HCT116 (cell line): ENCODE data around the gene MBP.

Experiments
- CEBPB ChIP-seq: IDR thresholded peaks from 2 replicates; pipeline ENCODE4 v1.6.1; 2012; ENCODE audit warnings: low read depth
- EGR1 ChIP-seq: IDR thresholded peaks from 2 replicates; pipeline ENCODE4 v1.6.1; 2012; ENCODE audit warnings: low read depth
- SRF ChIP-seq: IDR thresholded peaks from 2 replicates; pipeline ENCODE4 v1.6.1; 2012; ENCODE audit warnings: low read depth
- YY1 ChIP-seq: IDR thresholded peaks from 2 replicates; pipeline ENCODE4 v1.6.1; 2011; ENCODE audit warnings: low read length, low read depth, moderate library complexity, mild to moderate bottlenecking; ENCODE audit not compliant: insufficient replicate concordance; ENCODE audit errors: extremely low read depth
- TF ChIP-seq, protein P1 (sequence below), 3 experiments: fragments of 200-600 bp in 1 of 3; sonication (generic) in 1 of 3; IDR thresholded peaks in 2 of 3; conservative IDR thresholded peaks in 1 of 3; 2 replicates each; pipeline ENCODE4 v1.5.1; 2012 to 2017; ENCODE audit warnings: low read depth in 2 of 3, low read length in 2 of 3, antibody characterized with exemption in 1 of 3, borderline replicate concordance in 1 of 3, control low read depth in 1 of 3, mild to moderate bottlenecking in 1 of 3, mixed read lengths in 1 of 3, mixed run types in 1 of 3, moderate library complexity in 1 of 3; ENCODE audit not compliant: insufficient read depth in 1 of 3

DNA sequence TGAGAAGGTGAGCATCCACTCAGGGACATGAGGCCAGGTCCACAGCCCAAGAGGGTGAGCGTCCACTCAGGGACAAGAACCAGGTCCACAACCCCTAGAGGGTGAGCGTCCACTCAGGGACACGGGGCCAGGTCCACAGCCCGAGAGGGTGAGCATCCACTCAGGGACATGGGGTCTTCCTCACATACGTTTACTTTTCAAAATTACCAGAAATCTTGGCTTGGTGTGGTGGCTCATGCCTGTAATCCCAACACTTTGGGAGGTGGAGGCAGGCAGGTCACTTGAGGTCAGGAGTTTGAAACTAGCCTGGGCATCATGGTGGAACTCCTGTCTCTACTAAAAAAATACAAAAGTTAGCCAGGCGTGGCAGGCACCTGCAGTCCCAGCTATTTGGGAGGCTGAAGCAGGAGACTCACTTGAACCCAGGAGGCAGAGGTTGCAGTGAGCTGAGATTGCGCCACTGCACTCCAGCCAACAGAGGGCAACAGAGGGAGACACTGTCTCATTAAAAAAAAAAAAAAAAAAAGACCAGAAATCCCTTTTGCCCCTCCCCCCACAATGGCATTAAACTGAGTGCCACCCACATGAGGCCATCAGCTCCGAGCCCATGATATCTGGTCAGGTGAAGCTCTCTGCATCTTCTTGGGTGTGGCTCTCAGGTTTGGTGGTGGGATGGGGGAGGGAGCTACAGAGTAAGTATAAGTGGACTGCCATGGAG is 9.0 kb upstream of the MBP start:
- TF ChIP-seq, protein P1, sequence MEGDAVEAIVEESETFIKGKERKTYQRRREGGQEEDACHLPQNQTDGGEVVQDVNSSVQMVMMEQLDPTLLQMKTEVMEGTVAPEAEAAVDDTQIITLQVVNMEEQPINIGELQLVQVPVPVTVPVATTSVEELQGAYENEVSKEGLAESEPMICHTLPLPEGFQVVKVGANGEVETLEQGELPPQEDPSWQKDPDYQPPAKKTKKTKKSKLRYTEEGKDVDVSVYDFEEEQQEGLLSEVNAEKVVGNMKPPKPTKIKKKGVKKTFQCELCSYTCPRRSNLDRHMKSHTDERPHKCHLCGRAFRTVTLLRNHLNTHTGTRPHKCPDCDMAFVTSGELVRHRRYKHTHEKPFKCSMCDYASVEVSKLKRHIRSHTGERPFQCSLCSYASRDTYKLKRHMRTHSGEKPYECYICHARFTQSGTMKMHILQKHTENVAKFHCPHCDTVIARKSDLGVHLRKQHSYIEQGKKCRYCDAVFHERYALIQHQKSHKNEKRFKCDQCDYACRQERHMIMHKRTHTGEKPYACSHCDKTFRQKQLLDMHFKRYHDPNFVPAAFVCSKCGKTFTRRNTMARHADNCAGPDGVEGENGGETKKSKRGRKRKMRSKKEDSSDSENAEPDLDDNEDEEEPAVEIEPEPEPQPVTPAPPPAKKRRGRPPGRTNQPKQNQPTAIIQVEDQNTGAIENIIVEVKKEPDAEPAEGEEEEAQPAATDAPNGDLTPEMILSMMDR (IDR thresholded peaks at IDR 0.05 in 2 of 3, conservative IDR thresholded peaks at IDR 0.05 in 1 of 3; ENCODE audit: borderline replicate concordance in 1 of 3, insufficient read depth in 1 of 3, low read depth in 2 of 3, low read length in 2 of 3): peak in 2 of 3 experiments; percentile 41 to 54; a peak in 4 of 6 replicates
- no peak for TF ChIP-seq CEBPB
- no peak for TF ChIP-seq SRF
- no peak for TF ChIP-seq EGR1
- no peak for TF ChIP-seq YY1
